H9 (cell line): ENCODE measurements around the gene URB1. TPM values are rescaled to one million over a fixed set of nuclear protein-coding genes. Genes with fewer than 3 reads are reported as not detected.

Experiments used
- DNase-seq: peaks from one replicate; pipeline ENCODE4 v3.0.0-alpha.2; 2017
- H2AFZ ChIP-seq: one replicate; pipeline ENCODE4 v1.6.1; 2013; ENCODE audit warnings: mild to moderate bottlenecking, low read length, control low read depth, moderate library complexity
- H2AK5ac ChIP-seq: 2 replicates; pipeline ENCODE4 v1.6.1; 2013; ENCODE audit warnings: low read length, control low read depth, mixed read lengths; ENCODE audit not compliant: insufficient read length
- H2BK120ac ChIP-seq: one replicate; pipeline ENCODE4 v1.6.1; 2013; ENCODE audit warnings: low read depth, mild to moderate bottlenecking, low read length, control low read depth, inconsistent platforms; ENCODE audit not compliant: poor library complexity, severe bottlenecking
- H2BK12ac ChIP-seq: 2 replicates; pipeline ENCODE4 v1.6.1; 2013; ENCODE audit warnings: low read length, control low read depth, mixed read lengths, low read depth; ENCODE audit not compliant: insufficient read length
- H2BK15ac ChIP-seq: 2 replicates; pipeline ENCODE4 v1.6.1; 2013; ENCODE audit warnings: low read depth, low read length, control low read depth
- H2BK20ac ChIP-seq: one replicate; pipeline ENCODE4 v1.6.1; 2013; ENCODE audit warnings: low read depth, mild to moderate bottlenecking, low read length, control low read depth, inconsistent platforms; ENCODE audit not compliant: poor library complexity, severe bottlenecking
- H2BK5ac ChIP-seq: 2 replicates; pipeline ENCODE4 v1.6.1; 2013; ENCODE audit warnings: low read length, control low read depth, mixed read lengths; ENCODE audit not compliant: insufficient read length
- H3K14ac ChIP-seq: 2 replicates; pipeline ENCODE4 v1.6.1; 2013; ENCODE audit warnings: low read length, control low read depth; ENCODE audit not compliant: insufficient read depth
- H3K18ac ChIP-seq: 2 replicates; pipeline ENCODE4 v1.6.1; 2013; ENCODE audit warnings: low read depth, mild to moderate bottlenecking, mixed read lengths, low read length, control low read depth; ENCODE audit not compliant: insufficient read length
- H3K23ac ChIP-seq: 2 replicates; pipeline ENCODE4 v1.6.1; 2013; ENCODE audit warnings: low read length, control low read depth, mixed read lengths, low read depth; ENCODE audit not compliant: insufficient read length
- H3K23me2 ChIP-seq: 2 replicates; pipeline ENCODE4 v1.6.1; 2013; ENCODE audit warnings: low read depth, mild to moderate bottlenecking, mixed read lengths, low read length, control low read depth; ENCODE audit not compliant: insufficient read length, poor library complexity, severe bottlenecking
- H3K27ac ChIP-seq: 2 replicates; pipeline ENCODE4 v1.5.1; 2013; ENCODE audit warnings: low read length, control low read depth, mixed read lengths, low read depth; ENCODE audit not compliant: insufficient read length
- H3K27me3 ChIP-seq: 2 replicates; pipeline ENCODE4 v1.6.1; 2013; ENCODE audit warnings: low read length, control low read depth, inconsistent platforms; ENCODE audit not compliant: insufficient read depth
- H3K4ac ChIP-seq: 2 replicates; pipeline ENCODE4 v1.6.1; 2013; ENCODE audit warnings: low read depth, mild to moderate bottlenecking, control low read depth, inconsistent platforms, low read length, moderate library complexity
- H3K4me1 ChIP-seq: 2 replicates; pipeline ENCODE4 v1.6.1; 2013; ENCODE audit warnings: low read length, control low read depth, inconsistent platforms; ENCODE audit not compliant: insufficient read depth
- H3K4me2 ChIP-seq: 2 replicates; pipeline ENCODE4 v1.6.1; 2013; ENCODE audit warnings: low read length, control low read depth, mixed read lengths; ENCODE audit not compliant: insufficient read length, insufficient read depth
- H3K56ac ChIP-seq: 2 replicates; pipeline ENCODE4 v1.6.1; 2013; ENCODE audit warnings: low read depth, mild to moderate bottlenecking, mixed read lengths, low read length, control low read depth; ENCODE audit not compliant: insufficient read length
- H3K79me1 ChIP-seq: 2 replicates; pipeline ENCODE4 v1.6.1; 2013; ENCODE audit warnings: low read depth, mild to moderate bottlenecking, moderate library complexity, low read length, control low read depth, inconsistent platforms; ENCODE audit not compliant: insufficient read depth, poor library complexity, severe bottlenecking
- H3K79me2 ChIP-seq: 2 replicates; pipeline ENCODE4 v1.6.1; 2013; ENCODE audit warnings: low read length, control low read depth, inconsistent platforms; ENCODE audit not compliant: insufficient read depth
- H3K9ac ChIP-seq: 2 replicates; pipeline ENCODE4 v1.6.1; 2013; ENCODE audit warnings: low read length, control low read depth, mixed read lengths; ENCODE audit not compliant: insufficient read length; ENCODE audit errors: extremely low read depth
- H3K9me3 ChIP-seq: one replicate; pipeline ENCODE4 v1.6.1; 2013; ENCODE audit warnings: low read depth, low read length, inconsistent platforms; ENCODE audit not compliant: control insufficient read depth
- H3T11ph ChIP-seq: one replicate; pipeline ENCODE4 v1.6.1; 2013; ENCODE audit warnings: mild to moderate bottlenecking, low read length, control low read depth, inconsistent platforms
- H4K20me1 ChIP-seq: one replicate; pipeline ENCODE4 v1.6.1; 2013; ENCODE audit not compliant: control insufficient read depth, insufficient read length, insufficient read depth
- H4K5ac ChIP-seq: 2 replicates; pipeline ENCODE4 v1.6.1; 2013; ENCODE audit warnings: low read depth, mild to moderate bottlenecking, mixed read lengths, low read length, control low read depth; ENCODE audit not compliant: insufficient read length
- H4K8ac ChIP-seq: replicated peaks from 2 replicates; pipeline ENCODE4 v1.6.1; 2013; ENCODE audit warnings: low read length, control low read depth, mixed read lengths, low read depth; ENCODE audit not compliant: insufficient read length
- H4K91ac ChIP-seq: 2 replicates; pipeline ENCODE4 v1.6.1; 2013; ENCODE audit warnings: low read depth, mild to moderate bottlenecking, moderate library complexity, mixed read lengths, low read length, control low read depth; ENCODE audit not compliant: insufficient read length
- H3K27ac Mint-ChIP-seq, 3 experiments: 2 replicates in 2 of 3; 3 replicates in 1 of 3; pipeline ENCODE4 v1.8.0; 2020 to 2021; ENCODE audit warnings: mixed read lengths in 3 of 3, mild to moderate bottlenecking in 1 of 3, moderate library complexity in 1 of 3
- H3K27me3 Mint-ChIP-seq: 2 replicates; pipeline ENCODE4 v1.8.0; 2021; ENCODE audit warnings: low read depth, mild to moderate bottlenecking, moderate library complexity, mixed read lengths
- H3K36me3 Mint-ChIP-seq, 3 experiments: 2 replicates in 2 of 3; 3 replicates in 1 of 3; pipeline ENCODE4 v1.8.0; 2020 to 2021; ENCODE audit warnings: low read depth in 3 of 3, mixed read lengths in 3 of 3; ENCODE audit not compliant: insufficient read depth in 1 of 3
- H3K4me1 Mint-ChIP-seq, 2 experiments: 2 replicates each; pipeline ENCODE4 v1.8.0; 2020; ENCODE audit warnings: mixed read lengths in 2 of 2
- H3K4me3 Mint-ChIP-seq, 2 experiments: 2 replicates in 1 of 2; 3 replicates in 1 of 2; pipeline ENCODE4 v1.8.0; 2020 to 2021; ENCODE audit warnings: mild to moderate bottlenecking in 2 of 2, mixed read lengths in 2 of 2, moderate library complexity in 1 of 2
- H3K9me3 Mint-ChIP-seq, 2 experiments: 2 replicates in 1 of 2; 3 replicates in 1 of 2; pipeline ENCODE4 v1.8.0; 2020; ENCODE audit warnings: mild to moderate bottlenecking in 2 of 2, mixed read lengths in 2 of 2, moderate library complexity in 1 of 2
- WGBS: extraction: QIAGEN DNeasy Blood & Tissue Kit; methylation state at CpG from one replicate; pipeline ENCODE4 v1.1.7; 2013; ENCODE audit warnings: missing lambda C conversion rate, low lambda C conversion rate, mixed read lengths; ENCODE audit not compliant: insufficient read length; ENCODE audit errors: extremely low coverage; 5-methylcytosine and 5-hydroxymethylcytosine counted together
- total RNA-seq: library from RNA; stranded (reverse); gene quantifications from 2 replicates; pipeline ENCODE4 v1.2.1, GENCODE V29; 2021
- TF ChIP-seq, protein P1 (sequence below): fragments of 200-600 bp; sonication (generic); conservative IDR thresholded peaks from 3 replicates; pipeline ENCODE4 v1.8.0; 2021; ENCODE audit warnings: antibody characterized with exemption, mild to moderate bottlenecking

URB1 gene
- total RNA-seq, 1 experiment from 2014 or later: 23.5 TPM

DNA sequence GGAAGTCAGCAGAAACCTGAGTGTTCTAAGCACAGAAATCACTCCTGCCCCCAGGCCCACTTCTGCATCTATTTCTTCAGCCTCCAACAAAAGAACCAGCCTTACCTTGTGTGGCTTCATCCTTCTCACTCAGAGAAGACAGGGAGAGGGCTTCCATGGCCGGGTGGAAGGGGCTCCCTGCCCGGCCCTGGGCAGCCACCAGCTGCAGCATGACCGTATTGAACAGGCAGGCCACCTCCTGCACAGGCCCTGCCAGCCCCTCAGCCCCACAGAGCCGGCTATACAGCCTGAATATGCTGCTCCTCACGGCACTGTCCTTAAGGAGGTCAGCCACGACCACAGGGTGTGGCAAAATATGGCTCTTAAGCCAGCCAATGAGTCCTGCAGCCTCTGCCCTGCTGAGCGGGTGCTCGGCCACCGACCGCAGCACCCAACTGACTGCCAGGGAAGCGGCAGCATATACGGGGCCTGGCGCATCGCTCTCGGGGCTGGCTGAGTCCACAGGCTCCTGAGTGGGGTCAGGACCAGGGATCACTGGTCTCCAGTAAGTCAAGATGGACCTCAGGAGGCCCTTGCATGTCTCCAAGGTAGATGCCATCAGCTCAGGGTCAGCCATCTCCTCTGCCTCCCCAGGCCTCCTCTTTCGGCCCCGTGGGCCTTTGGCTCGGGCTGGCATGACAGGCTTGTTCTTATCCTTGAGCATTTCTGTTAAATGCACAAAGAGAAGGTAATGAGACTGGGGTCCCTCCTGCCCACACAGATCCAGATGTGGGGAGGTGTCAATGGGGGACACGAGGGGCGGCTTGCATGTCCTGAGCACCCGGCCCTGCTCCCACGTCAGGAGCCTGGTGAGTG lies 76.2 kb downstream of the URB1 start:
- Histone ChIP-seq H3K79me1 (no peaks in the 10 kb centered on the region), H3K9ac (no peak overlapping the region), H4K5ac (no peak overlapping the region), H2BK20ac (no peak overlapping the region), H3K4me1 (no peaks in the 10 kb centered on the region), H3K23me2 (no peaks in the 10 kb centered on the region), H3K4ac (no peak overlapping the region), H4K91ac (no peak overlapping the region), H3K79me2 (no peaks in the 10 kb centered on the region), H4K8ac (no peak overlapping the region), H2BK5ac (no peak overlapping the region), H2BK120ac (no peak overlapping the region), H3K18ac (no peak overlapping the region), H2AK5ac (no peak overlapping the region), H3K4me2 (no peak overlapping the region), H3K27ac (no peak overlapping the region), H2AFZ (no peak overlapping the region), H3K14ac (no peak overlapping the region; the same call in 1 of the 2 replicates), H3K27me3 (no peaks in the 10 kb centered on the region), H3K56ac (no peak overlapping the region), H3K9me3 (no peaks in the 10 kb centered on the region), H3T11ph (no peak overlapping the region), H4K20me1 (no peaks in the 10 kb centered on the region), H2BK15ac (no peak overlapping the region), H2BK12ac (no peak overlapping the region), H3K23ac (no peak overlapping the region)
- TF ChIP-seq, protein P1, sequence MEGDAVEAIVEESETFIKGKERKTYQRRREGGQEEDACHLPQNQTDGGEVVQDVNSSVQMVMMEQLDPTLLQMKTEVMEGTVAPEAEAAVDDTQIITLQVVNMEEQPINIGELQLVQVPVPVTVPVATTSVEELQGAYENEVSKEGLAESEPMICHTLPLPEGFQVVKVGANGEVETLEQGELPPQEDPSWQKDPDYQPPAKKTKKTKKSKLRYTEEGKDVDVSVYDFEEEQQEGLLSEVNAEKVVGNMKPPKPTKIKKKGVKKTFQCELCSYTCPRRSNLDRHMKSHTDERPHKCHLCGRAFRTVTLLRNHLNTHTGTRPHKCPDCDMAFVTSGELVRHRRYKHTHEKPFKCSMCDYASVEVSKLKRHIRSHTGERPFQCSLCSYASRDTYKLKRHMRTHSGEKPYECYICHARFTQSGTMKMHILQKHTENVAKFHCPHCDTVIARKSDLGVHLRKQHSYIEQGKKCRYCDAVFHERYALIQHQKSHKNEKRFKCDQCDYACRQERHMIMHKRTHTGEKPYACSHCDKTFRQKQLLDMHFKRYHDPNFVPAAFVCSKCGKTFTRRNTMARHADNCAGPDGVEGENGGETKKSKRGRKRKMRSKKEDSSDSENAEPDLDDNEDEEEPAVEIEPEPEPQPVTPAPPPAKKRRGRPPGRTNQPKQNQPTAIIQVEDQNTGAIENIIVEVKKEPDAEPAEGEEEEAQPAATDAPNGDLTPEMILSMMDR: no peak
- H3K4me3 Mint-ChIP-seq: no peak overlapping the region
- no CpG with 5 or more reads among the region's 22 CpGs for WGBS
- H3K4me1 Mint-ChIP-seq: no peaks in the 10 kb centered on the region
- no peaks in the 10 kb centered on the region for H3K27me3 Mint-ChIP-seq
- DNase-seq: no peak
- no peaks in the 10 kb centered on the region for H3K9me3 Mint-ChIP-seq
- no peak overlapping the region for H3K27ac Mint-ChIP-seq
- H3K36me3 Mint-ChIP-seq: peaks cover 27 to 88% (median 68%) of the 10 kb centered on the region in 3 experiments
